Hematopoietic multipotent progenitor cell treated with erythropoietin and hydrocortisone succinate and interleukin-3 and kit ligand, for 6 days (in vitro differentiated cells): Measurements from ENCODE around the gene GRK5.

Experiments
- DNase-seq: peaks from one replicate; pipeline ENCODE4 v3.0.0-alpha.2; 2015

The GRK5 gene

DNA sequence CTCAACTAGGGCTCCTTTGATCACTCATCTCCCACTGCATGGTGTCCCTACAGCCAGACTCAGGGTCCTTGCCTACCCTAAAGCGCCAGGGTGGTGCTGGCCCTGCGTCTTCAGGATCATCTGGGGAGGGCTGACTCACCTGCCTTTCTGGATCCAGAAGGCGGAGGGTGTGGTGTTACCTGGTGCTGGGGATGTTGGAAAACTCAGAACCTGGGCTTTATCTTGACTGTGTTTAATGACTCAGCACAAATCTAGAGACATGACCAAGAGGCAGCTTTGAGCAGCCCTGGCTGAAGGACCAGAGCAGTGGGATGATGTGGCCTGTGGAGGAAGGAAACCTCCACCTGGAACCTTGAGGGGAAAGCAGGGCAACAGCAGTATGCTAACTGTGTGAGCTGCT is 96.5 kb downstream of the GRK5 start:
- DNase-seq: peak; percentile 23

- DNase-seq: no peak
These were observed 97.2 kb downstream of the GRK5 start for GRCh38 chr10:119304541-119304940.

DNA sequence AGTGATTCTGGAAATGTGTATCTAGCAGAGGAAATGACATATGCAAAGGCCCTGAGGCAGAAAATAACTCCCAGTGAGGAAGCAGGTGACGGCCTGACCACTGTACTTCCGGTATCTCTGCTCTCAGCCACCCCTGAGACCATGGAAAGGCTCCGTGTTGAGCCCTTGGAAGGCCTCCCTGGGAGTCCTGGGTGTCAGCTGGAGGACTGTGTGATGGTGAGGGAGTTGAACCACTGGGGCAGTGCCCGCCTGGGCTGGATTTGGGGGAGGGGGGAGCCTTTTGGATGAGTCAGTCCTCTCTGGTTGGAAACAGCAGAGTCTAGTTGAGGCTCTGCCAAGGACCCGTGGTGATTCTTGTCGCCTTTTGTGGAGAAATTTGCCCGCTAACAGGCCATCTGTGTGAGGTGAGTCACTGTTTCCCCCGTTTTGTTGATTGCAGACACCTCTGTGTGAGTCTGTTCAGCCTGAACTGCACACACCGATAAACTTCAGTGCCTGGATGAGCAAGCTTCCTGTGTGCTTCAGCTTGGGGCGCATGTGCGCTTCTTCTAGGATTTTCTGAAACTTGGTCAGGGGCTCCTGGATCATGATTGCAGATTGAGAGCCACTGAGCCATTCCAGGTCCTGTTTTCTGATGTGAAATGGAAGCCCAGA is 98.6 kb downstream of the GRK5 start:
- peak; percentile 96 for DNase-seq

DNA sequence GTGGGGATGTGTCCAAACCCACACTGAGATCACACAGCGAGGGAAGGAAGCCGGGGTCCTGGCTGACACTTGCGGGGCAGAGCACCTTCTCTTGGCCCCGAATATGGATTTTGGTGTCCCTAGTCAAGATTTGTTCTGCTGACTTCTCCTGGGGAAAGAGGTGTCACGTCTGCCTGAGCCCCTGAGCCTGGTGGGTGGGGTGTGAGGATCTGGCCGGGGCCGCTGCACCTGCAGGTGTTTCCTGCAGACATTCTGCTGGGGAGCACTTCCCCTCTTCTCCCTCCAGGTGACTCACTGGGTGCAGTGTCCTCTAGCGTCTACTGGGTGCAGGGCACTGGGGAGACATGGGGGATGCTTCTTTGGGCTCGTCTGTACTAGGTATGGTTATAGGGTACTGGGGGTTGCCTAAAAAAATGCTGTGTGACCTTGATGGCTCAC is 99.2 kb downstream of the GRK5 start:
- DNase-seq: peak; percentile 55

- no peak for DNase-seq
These were observed 99.6 kb downstream of the GRK5 start for GRCh38 chr10:119306986-119307392.

- no peak for DNase-seq
These were observed 100.7 kb downstream of the GRK5 start for GRCh38 chr10:119308089-119308488.

- DNase-seq: no peak
These were observed 101.4 kb downstream of the GRK5 start for GRCh38 chr10:119308551-119309422.

- DNase-seq: no peak
These were observed 102.0 kb downstream of the GRK5 start for GRCh38 chr10:119309423-119309770.

DNA sequence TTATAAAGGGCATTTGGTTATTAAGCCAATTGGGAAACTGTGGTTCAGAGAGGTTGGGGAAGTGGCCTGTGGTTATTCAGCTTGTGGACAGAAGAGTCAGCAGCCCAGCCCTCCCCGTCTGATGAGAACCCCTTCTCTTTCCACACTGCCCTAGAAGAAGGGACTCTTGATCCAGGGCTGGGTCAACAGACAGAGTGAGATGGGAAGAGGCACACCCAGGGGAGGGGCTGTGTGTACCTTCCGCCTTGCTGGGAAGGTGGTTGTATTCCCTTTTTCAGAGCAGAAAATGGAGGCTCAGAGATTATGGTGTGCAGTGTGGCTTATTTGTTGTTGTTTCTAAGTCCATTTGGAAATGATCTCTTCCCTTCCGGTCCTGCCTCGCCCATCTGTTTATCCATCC is 103.4 kb downstream of the GRK5 start:
- no peak for DNase-seq

- DNase-seq: no peak
These were observed 104.9 kb downstream of the GRK5 start for GRCh38 chr10:119312241-119312640.

DNA sequence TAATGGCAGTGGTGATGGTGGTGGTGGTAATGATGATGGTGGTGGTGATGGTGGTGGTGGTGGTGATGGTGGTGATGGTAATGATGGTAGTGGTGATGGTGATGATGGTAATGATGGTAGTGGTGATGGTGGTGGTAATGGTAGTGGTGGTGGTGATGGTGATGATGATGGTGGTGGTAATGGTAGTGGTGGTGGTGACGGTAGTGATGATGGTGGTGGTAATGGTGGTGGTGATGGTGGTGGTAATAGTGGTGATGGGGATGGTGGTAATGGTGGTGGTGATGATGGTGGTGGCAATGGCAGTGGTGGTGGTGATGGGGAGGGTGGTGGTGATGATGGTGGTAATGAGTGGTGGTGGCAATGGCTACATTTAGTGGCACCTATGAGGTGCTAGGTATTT is 105.7 kb downstream of the GRK5 start:
- no peak for DNase-seq

- peak; percentile 27 for DNase-seq
These were observed 106.3 kb downstream of the GRK5 start for GRCh38 chr10:119313644-119314043.

- DNase-seq: no peak
These were observed 106.7 kb downstream of the GRK5 start for GRCh38 chr10:119314061-119314460.

- DNase-seq: no peak
These were observed 107.1 kb downstream of the GRK5 start for GRCh38 chr10:119314486-119314885.

DNA sequence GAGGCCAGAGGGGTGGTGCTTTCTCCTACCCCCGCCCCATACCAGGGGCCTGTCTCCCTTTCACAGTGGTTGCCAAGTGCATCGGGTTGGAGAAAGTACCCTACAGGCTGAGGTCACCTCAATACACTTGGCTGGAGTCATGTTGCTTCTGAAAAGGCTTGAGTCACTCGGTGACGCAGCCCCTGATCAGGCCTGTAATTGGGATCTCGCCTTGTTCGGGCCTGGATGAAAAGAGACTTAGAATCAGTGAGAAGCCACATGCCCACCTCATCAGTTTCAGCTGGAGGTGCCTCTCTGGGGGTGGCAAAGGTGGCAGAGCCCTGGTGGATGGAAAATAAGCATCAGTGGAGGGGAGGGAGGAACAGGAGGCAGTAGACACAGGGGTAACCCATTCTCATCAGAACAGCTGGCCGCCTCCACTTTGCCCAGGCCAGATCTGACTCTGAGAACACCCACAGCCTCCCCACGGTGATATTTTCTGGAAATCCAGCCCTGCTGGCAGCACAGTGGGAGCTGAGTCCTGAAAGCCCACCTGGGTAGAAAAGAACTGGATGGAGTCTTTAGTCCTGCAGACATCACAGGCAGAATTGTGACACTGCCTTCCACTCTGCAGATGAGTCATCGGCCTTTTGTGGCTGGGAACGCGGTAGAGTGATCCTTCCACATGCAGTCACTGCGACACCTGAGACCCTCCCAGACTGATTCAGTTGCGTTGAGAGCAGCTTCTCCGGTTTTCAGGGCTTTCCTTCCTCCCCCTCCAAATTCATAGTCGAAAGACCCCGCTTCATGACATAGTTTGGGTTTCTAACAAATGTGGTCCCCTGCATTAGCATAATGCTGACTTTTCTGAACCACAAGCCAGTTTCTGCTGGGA is 108.0 kb downstream of the GRK5 start:
- DNase-seq: peak; percentile 27

DNA sequence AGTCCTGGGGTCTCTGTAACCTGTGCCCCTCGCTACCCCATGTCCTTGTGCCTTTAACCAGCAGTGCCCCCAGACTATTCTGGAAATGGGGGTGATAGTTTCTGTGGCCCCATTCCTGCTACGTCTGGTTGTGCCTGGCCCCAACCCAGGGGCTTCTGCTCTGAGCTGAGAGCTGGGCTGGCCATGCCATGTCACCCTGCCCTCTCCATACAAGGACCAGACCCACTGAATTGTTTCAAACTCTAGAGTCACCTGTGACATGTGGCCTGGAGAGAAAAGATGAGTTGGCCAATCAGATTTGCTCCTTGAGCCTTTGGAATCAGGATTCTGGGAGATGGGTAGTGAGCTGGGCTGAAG is 108.6 kb downstream of the GRK5 start:
- no peak for DNase-seq

DNA sequence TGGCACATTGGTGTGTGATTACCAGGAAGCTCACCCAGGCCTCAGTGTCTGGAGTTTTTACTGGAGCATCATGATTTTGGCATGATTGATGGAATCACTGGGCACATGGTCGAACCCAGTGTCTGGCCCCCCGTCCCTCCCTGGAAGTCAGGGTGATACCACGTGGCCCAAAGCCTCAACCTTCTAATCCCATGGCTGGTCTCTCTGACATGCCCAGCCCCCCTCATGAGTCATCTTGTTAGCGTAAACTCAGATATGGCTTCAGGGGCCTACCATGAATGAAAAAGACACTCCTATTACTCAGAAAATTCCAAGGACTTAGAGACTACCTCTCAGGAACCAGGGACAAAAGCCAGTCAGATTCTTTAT is 109.3 kb downstream of the GRK5 start:
- no peak for DNase-seq

DNA sequence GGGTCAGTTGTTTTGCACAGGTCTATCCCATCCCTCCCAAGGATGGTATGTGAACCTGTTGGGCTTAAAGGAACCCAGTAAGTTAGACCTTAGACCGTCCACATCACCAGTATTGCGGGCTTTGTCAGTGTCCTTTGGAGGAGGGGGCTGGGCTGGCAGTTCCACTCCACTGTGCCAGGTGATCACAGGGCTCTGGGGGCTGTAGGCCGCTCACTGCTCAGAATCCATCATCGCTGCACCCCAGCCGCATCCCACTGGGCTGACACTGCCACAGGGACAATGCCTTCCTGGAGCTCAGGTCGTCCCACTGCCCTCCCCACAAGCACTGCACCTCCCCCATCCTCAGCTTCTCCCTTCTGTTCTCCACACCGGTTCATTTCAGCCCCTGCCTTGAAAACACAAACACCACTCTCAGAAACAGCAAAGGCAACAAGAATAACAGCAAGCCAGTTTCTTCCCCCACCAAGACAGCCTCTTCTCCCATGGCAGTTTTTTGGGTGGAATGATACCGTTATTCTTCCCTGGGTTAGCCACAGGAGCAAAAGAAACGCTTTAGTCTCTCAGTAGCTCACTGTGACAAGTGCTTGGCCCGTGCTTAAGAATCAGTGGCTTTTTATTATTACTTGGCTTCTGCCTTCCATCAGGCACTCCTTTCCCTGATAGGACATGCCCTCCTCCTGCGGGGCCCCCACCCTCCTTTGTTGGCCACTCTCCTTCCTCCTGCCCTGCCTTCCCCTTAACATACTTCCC is 111.2 kb downstream of the GRK5 start:
- no peak for DNase-seq

DNA sequence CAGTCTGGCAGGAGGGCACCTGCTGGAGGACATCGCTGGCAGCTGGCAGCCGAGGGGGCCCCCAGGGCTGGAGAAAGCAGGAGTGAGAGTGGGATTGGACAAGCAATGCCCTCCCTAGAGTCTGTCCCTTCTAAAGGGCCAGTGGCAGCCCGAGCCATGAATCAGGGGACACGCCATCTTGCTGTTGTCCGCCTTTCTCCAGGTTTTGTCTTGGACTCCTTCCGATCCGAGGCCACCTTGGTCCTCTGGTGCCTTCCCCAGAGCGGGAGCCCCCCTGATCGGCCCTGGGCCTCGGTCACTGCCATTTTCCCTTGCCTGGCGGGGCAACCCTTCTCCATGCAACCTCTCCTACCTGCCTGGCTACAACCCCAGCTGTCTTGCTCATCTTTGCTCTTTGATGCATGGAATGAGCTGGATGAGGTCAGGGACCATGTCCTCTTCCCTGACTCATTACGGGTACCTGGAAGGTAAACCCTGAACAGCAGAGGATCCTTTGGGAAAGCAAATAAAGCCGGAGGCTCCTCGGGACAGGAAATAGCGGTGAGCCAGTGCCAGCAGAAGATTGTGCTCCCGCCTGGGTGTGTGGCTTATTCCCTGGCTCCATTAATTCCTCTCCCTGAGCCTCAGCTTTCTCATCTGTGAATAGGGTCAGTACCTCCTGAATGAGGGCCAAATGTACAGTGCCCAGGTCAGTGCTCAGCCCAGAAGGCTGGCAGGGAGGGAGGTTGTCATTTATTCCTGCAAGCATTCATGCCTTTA is 112.0 kb downstream of the GRK5 start:
- no peak for DNase-seq

- DNase-seq: no peak
These were observed 112.5 kb downstream of the GRK5 start for GRCh38 chr10:119319920-119320258.

DNA sequence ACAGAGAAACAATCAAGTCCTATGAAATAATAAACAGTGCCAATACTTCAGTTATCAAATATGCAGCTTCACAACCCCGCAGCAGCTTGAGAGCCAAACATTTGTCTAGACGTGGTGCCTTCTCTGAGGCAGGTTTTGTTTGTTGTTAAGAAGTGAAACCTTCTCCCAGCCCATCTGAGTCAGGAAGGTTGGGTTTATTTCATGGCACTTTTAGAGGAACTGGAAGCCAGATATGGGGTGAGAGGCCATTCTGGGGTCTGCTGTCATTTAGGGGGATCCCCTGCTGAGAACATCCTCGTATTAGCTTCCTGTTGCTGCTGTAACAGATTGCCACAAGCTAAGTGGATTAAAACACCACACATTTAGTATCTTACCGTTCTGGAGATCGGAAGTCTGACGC is 113.6 kb downstream of the GRK5 start:
- DNase-seq: no peak
